Activated CD4-positive, alpha-beta T cell treated with anti-CD3 and anti-CD28 coated beads, Interleukin-2, amount 50 U/mL, for 16 hours (primary cell): ENCODE measurements around the gene DPPA5.
"Not testable (repeated sequence)": the region's sequence is repeated elsewhere in the genome, so short reads cannot be mapped to it uniquely, and the experiment has no call there.

Experiments
- DNase-seq: peaks from one replicate; pipeline ENCODE4 v3.0.0-alpha.2; 2020

DPPA5 gene

DNA sequence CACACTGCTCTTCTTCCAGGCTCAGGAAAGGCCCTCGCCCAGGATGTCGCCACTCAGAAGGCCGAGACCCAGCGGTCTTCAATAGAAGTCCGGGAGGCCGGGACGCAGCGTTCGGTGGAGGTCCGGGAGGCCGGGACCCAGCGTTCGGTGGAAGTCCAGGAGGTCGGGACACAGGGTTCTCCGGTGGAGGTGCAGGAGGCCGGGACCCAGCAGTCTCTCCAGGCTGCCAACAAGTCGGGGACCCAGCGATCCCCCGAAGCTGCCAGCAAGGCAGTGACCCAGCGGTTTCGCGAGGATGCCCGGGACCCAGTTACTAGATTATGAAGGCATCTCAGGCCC is 9.4 kb upstream of the DPPA5 start:
- DNase-seq, result no peak

- no peak for DNase-seq
These were observed 8.9 kb upstream of the DPPA5 start for GRCh38 chr6:73362869-73363536.

- DNase-seq, result no peak
These were observed 8.3 kb upstream of the DPPA5 start, which contains the start of gene KHDC3L for GRCh38 chr6:73362358-73362757. TSS of gene KHDC3L (plus strand) at chr6:73362658. CDS start at chr6:73362730, 72 bp downstream.

GRCh38 chr6:73349311-73349710 is 4.8 kb downstream of the DPPA5 start:
- DNase-seq, result no peak

DNA sequence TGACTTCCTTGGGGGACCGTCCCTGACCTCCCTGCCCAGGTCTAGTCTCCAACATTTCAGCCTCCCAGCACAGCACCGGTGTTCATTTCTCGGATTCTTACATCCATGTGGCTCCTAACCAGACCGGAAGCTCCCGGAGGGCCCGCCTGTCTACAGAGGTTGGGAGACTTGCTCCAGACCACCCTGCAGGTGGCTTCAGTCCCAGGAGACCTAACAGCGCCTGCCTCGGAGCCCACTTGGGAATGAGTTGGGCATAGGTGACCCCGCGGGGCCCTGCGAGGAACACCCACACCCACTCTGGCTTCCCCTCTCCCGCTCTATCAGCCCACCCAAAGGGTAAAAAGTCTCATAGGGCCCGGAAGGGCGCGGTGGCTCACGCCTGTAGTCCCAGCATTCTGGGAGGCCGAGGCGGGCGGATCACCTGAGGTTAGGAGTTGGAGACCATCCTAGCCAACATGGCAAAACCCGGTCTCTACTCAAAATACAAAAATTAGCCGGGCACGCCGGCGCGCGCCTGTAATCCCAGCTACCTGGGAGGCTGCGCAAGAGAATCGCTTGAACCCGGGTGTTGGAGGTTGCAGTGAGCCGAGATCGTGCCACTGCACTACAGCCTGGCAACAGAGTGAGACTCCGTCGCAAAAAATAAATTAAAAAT is 5.4 kb downstream of the DPPA5 start:
- no peak for DNase-seq

DNA sequence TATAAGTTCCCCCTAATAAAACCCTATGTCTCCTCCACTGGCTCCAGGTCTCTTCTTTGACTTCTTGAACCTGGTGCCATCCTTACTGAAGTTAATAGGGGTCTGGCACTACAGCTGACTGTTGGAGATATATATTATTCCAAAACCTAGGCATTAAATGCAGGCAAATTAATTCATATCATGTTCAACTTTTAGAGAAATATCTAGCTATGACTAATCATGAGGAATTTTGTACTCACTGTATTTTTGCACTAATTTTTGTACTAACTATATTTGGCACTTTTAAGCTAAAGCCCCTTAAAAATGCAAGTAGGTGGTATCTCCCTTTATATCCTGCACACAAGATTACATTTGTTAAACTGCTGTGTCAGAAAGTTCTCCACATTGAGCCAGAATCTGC is 10.9 kb downstream of the DPPA5 start:
- DNase-seq, result no peak

DNA sequence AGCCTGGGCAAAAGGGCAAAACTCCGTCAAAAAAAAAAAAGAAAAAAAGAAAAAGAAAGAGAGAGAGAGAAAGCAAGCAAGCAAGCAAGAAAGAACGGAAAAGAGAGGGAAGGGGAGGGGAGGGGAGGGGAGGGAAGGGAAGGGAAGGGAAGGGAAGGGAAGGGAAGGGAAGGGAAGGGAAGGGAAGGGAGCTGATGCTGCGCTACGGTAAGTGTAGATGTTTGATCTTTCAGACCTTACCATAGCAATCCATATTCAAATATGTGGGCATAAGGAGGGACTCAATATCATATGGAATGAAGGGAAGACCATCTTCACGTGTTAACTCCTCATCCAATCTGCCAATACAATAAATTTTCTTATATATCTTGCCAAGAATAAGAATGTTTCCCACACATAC is 11.9 kb downstream of the DPPA5 start:
- DNase-seq, result no peak

GRCh38 chr6:73341335-73341734 is 12.7 kb downstream of the DPPA5 start:
- DNase-seq, result no peak

GRCh38 chr6:73340048-73340447 is 14.0 kb downstream of the DPPA5 start:
- DNase-seq, result no peak

DNA sequence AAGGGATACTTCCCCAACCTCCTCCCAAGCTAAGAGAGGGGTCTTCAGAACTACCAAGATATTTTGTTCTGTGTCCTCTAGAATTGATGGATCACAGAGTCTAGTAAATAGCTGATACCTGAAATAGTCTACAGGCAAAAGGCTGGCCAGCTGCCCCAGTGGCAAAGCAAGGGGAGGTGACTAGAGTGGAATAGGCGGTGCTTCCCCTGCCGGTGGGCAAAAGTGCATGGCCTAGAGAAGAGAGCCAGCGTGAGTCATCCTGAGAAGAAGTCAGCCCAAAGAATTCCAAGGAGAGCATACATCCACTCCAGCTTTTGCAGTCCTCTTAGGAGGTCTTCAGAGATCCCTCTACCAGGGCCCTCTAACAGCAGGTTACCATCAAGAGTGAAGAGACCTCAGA is 14.7 kb downstream of the DPPA5 start:
- no peak for DNase-seq

GRCh38 chr6:73329201-73329600 is 24.9 kb downstream of the DPPA5 start:
- DNase-seq, result peak; percentile 57

DNA sequence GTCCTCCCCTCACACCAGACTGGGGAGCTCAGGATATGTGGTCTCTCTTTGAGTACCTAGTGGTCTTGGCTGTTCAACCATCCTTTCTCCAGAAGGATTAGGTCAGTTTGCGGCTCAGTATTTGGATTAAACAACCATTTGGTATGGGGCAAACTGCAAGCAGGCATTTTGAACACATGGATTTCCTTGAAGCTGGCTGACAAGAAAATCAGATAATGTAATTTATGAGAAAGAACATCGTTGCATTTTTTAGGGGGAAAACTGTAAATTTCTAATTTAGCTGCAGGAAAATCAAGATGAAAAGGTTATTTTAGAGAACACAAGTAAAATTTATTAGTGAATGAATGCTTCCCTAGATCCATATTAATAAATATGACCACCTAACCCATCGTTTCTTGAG is 25.3 kb downstream of the DPPA5 start:
- no peak for DNase-seq

DNA sequence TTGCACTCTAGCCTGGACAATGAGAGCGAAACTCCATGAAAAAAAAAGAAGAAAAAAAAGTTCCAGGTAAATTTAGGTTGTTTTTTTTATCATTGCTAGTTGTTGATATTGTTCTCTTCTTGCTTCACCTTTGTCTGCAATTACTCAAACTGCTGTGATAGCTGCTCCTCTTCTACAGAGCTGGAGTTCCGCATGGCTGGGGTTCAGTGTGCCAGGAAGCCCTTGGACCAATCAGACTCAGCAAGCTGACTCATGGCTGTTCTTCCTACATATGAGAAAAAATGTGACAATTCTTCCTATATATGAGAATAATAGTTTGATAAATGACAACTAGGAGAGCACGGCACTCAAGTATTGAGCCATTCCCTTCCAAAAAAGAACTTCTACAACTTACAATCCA is 28.4 kb downstream of the DPPA5 start:
- no peak for DNase-seq

DNA sequence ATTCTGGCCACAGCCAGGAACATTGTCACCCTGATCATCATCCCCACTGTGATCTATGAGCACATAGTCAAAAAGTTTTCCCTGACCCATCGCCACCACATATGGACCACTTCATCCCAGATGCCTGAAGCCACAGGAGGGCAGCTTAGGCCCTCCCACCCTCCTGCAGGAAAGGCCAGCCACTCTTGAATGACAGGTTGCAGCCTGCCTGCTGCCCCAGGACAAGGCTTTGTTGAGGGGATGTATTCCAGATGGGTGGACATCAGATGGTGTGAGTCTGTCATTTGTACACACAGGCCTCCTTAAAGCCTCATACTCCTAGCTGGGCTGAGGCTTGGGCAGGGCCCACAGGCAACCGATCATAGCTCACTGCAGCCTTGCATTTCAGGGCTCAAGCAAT is 30.8 kb downstream of the DPPA5 start:
- DNase-seq, result no peak

DNA sequence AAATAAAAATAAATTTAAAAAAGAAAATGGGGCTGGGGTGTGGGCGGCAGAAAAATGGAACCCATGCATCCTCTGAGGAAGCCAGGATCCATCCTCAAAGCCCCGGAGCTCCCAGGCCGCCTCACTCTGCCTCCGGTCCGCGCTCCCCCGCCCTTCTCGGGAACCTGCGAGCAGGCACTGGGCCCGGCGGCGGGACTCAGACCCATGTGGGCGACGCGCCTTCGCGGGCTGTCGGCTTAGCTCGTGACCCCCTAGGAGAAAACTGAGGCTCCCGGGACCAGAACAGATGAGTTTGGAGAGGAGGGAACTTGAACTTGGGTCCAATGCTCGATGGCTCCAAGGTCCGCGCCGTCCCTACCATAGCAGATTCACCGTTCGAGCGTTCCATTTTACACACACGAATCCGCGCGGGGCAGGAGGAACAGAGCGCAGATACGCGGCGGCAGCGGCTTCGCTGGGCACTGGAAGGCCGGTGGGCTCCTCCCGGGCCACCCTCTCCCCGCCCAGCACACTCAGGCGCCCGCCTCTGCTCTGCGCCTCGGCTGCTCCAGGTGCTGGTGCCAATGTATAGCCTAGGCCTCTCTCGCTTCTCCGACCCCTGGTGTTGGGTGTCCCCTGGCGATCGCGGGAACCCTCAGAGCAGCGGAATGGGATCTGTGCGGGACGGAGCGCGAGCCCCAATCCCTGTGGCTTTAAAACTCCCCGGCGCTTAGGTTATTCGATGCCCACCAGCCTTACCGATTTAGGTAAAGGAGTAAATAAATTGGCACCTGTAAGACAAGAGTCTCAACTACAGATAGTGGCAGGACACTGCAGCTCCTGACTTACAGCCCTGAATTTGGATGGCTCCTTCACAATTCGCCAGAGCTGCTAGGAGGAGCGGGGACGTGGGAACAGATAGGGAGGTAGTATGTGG is 39.2 kb downstream of the DPPA5 start:
- DNase-seq, result no peak

DNA sequence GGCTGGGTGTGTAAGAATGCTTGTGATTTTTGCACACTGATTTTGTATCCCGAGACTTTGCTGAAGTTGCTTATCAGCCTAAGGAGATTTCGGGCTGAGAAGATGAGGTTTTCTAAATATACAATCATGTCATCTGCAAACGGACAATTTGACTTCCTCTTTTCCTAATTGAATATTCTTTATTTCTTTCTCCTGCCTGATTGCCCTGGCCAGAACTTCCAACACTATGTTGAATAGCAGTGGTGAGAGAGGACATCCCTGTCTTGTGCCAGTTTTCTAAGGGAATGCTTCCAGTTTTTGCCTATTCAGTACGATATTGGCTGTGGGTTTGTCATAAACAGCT is 43.6 kb downstream of the DPPA5 start:
- not testable (repeated sequence) for DNase-seq

- peak; percentile 79 for DNase-seq
These were observed 44.1 kb downstream of the DPPA5 start for GRCh38 chr6:73309785-73310502.

- no peak for DNase-seq
These were observed 44.6 kb downstream of the DPPA5 start for GRCh38 chr6:73309535-73309784.

DNA sequence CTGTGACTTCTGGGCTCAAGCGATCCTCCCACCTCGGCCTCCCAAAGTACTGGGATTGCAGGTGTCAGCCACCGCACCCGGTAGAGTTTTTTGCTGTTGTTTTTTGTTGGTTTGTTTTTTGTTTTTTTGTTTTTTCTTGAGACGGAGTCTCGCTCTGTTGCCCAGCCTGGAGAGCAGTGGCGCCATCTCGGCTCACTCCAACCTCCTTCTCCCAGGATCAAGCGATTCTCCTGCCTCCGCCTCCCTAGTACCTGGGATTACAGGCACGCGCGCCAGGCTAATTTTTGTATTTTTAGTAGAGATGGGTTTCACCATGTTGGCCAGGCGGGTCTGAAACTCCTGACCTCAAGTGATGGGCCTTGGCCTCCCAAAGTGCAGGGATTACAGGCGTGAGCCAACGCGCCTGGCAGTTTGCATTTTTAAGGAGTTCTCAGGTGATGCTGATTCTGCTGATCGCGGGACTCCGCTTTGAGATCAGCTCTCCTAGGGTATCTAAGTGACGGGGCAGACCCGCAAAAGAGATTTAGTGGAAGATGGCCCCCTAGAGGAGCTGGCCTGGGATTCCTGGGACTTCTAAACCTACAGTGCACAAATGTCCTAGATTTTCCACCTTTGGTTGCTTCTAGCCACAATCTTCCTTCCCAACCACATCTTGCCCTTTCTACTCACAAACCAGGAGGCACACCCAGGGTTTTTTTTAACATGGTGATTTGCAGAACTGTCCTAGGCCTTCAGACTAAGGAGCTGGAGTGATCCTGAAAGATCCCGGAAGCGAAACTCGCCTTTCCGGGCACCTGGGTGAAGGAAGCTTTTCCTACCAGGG is 45.2 kb downstream of the DPPA5 start:
- no peak for DNase-seq

- DNase-seq, result not testable (repeated sequence)
These were observed 50.3 kb downstream of the DPPA5 start for GRCh38 chr6:73303773-73304172.
